22Rv1 (cell line): ENCODE results near the gene SLC39A6.

Experiments
- CTCF ChIP-seq: fragments of 450-650 bp; IDR thresholded peaks from 2 replicates; pipeline ENCODE4 v1.5.1; 2017; ENCODE audit warnings: mild to moderate bottlenecking
- ZFX ChIP-seq: fragments of 450-650 bp; IDR thresholded peaks from 2 replicates; pipeline ENCODE4 v1.6.1; 2017; ENCODE audit warnings: antibody characterized with exemption, borderline replicate concordance

GRCh38 chr18:36104749-36105148 lies 24.4 kb downstream of the SLC39A6 start:
- TF ChIP-seq CTCF (no peak), ZFX (no peak)
